Sigmoid colon (tissue), 4 donors: ENCODE data around the gene CCNL2.

Experiments
- POLR2A ChIP-seq, 2 donors: fragments of 450-650 bp; IDR thresholded peaks; one replicate each; pipeline ENCODE4 v1.6.1; 2016; ENCODE audit warnings: antibody characterized with exemption in 2 of 2, mild to moderate bottlenecking in 2 of 2, moderate library complexity in 2 of 2
- POLR2AphosphoS5 ChIP-seq, 4 donors: sonication (generic); formaldehyde crosslinking; IDR thresholded peaks; one replicate each; pipeline ENCODE4 v1.6.1; 2017; ENCODE audit warnings: antibody characterized with exemption in 4 of 4

- peak; percentile 9 to 38 (median 27) for TF ChIP-seq POLR2AphosphoS5 (IDR thresholded peaks at IDR 0.05)
- no peak for TF ChIP-seq POLR2A (IDR thresholded peaks at IDR 0.05)
Measured at GRCh38 chr1:1349256-1350012, 49.7 kb downstream of the CCNL2 start, which contains the start of gene DVL1.
